Hepatocyte (in vitro differentiated cells): ENCODE data around the gene PSMC6. TPM values are rescaled to one million over a fixed set of nuclear protein-coding genes. Genes with fewer than 3 reads are reported as not detected.
A peak's percentile ranks its signal among the peaks of the same experiment; 100 is the strongest.

Experiments
- DNase-seq: peaks from one replicate; pipeline ENCODE4 v3.0.0-alpha.2; 2016; ENCODE audit warnings: low spot score
- H2AFZ ChIP-seq: fragments of 200-600 bp; sonication (generic); 2 replicates; pipeline ENCODE4 v1.6.0; 2016; ENCODE audit warnings: antibody characterized with exemption, mild to moderate bottlenecking
- H3K27ac ChIP-seq: fragments of 200-600 bp; sonication (generic); 2 replicates; pipeline ENCODE4 v1.5.1; 2016; ENCODE audit warnings: mild to moderate bottlenecking
- H3K27me3 ChIP-seq: fragments of 200-600 bp; sonication (generic); 2 replicates; pipeline ENCODE4 v1.6.1; 2016
- H3K36me3 ChIP-seq: fragments of 200-600 bp; sonication (generic); replicated peaks from 2 replicates; pipeline ENCODE4 v1.5.1; 2016; ENCODE audit warnings: low read depth; ENCODE audit not compliant: insufficient read depth
- H3K4me1 ChIP-seq: fragments of 200-600 bp; sonication (generic); 2 replicates; pipeline ENCODE4 v1.5.1; 2016; ENCODE audit warnings: mild to moderate bottlenecking, moderate library complexity; ENCODE audit not compliant: insufficient read depth
- H3K4me2 ChIP-seq: fragments of 200-600 bp; sonication (generic); 2 replicates; pipeline ENCODE4 v1.6.0; 2016
- H3K4me3 ChIP-seq: fragments of 200-600 bp; sonication (generic); 2 replicates; pipeline ENCODE4 v1.5.1; 2016; ENCODE audit warnings: mild to moderate bottlenecking
- H3K79me2 ChIP-seq: fragments of 200-600 bp; sonication (generic); 2 replicates; pipeline ENCODE4 v1.6.0; 2017; ENCODE audit warnings: mild to moderate bottlenecking
- H3K9me2 ChIP-seq: fragments of 200-600 bp; sonication (generic); replicated peaks from 2 replicates; pipeline ENCODE4 v1.6.0; 2017; ENCODE audit warnings: mild to moderate bottlenecking; ENCODE audit not compliant: insufficient read depth
- H3K9me3 ChIP-seq: fragments of 200-600 bp; sonication (generic); 2 replicates; pipeline ENCODE4 v1.5.1; 2016; ENCODE audit warnings: low read depth, mild to moderate bottlenecking
- H4K20me1 ChIP-seq: fragments of 200-600 bp; sonication (generic); 2 replicates; pipeline ENCODE4 v1.6.0; 2016; ENCODE audit warnings: mild to moderate bottlenecking; ENCODE audit not compliant: insufficient read depth, poor library complexity, severe bottlenecking
- CTCF ChIP-seq: fragments of 200-600 bp; sonication (generic); IDR thresholded peaks from 2 replicates; pipeline ENCODE4 v1.5.1; 2016; ENCODE audit warnings: antibody characterized with exemption, mild to moderate bottlenecking; ENCODE audit not compliant: poor library complexity
- EZH2 ChIP-seq: fragments of 200-600 bp; sonication (generic); IDR thresholded peaks from 2 replicates; pipeline ENCODE4 v1.6.1; 2016; ENCODE audit warnings: antibody characterized with exemption, mild to moderate bottlenecking, borderline replicate concordance
- EZH2phosphoT487 ChIP-seq: fragments of 200-600 bp; sonication (generic); IDR thresholded peaks from one replicate; pipeline ENCODE4 v1.6.1; 2018; ENCODE audit warnings: antibody characterized with exemption, mild to moderate bottlenecking, low read depth, moderate library complexity; ENCODE audit not compliant: unreplicated experiment, severe bottlenecking
- WGBS: methylation state at CpG from one replicate; pipeline ENCODE4 v1.1.6; 2016; ENCODE audit warnings: low lambda C conversion rate; ENCODE audit errors: missing lambda C conversion rate; 5-methylcytosine and 5-hydroxymethylcytosine counted together
- polyA plus RNA-seq: library from polyadenylated mRNA; unstranded; fragments of >200 nt; fragmentation: Nextera tagmentation; extraction: Ambion mirVana; gene quantifications from 2 replicates; pipeline ENCODE4 v1.2.1, GENCODE V29; 2016
- total RNA-seq: library from RNA; depleted of rRNA; stranded (reverse); fragments of >200 nt; gene quantifications from 2 replicates; pipeline ENCODE4 v1.2.3, GENCODE V29; 2014

Gene PSMC6
- total and polyA plus RNA-seq, 2 experiments from 2014 or later = 89.8 to 141 TPM

- DNase-seq = no peak
- TF ChIP-seq CTCF (no peak), EZH2 (no peak)
- H3K9me2 ChIP-seq = no peaks in the 10 kb centered on the region
- H3K36me3 ChIP-seq = no peaks in the 10 kb centered on the region
- peak overlapping the region; percentile 77 for H3K4me2 ChIP-seq
- peaks cover 65% of the 10 kb centered on the region for H3K79me2 ChIP-seq
- no peaks in the 10 kb centered on the region for H3K27me3 ChIP-seq
- H3K4me1 ChIP-seq = peaks cover 21% of the 10 kb centered on the region
- no peak overlapping the region for H2AFZ ChIP-seq
- no peak overlapping the region for H3K27ac ChIP-seq
- WGBS = 75% methylated on average over 3 of the region's 3 CpGs
- no peaks in the 10 kb centered on the region for H3K9me3 ChIP-seq
- H3K4me3 ChIP-seq = no peak overlapping the region
- peaks cover 28% of the 10 kb centered on the region for H4K20me1 ChIP-seq
These were observed 14.0 kb upstream of the PSMC6 start for GRCh38 chr14:52693036-52693435.

- Histone ChIP-seq H3K9me2 (no peaks in the 10 kb centered on the region), H4K20me1 (peaks cover 28% of the 10 kb centered on the region), H3K9me3 (no peaks in the 10 kb centered on the region), H3K27me3 (no peaks in the 10 kb centered on the region), H3K4me3 (no peak overlapping the region), H3K4me2 (peak overlapping the region; percentile 77), H3K27ac (peak overlapping the region; percentile 98), H3K4me1 (peaks cover 21% of the 10 kb centered on the region), H2AFZ (no peak overlapping the region), H3K36me3 (no peaks in the 10 kb centered on the region), H3K79me2 (peaks cover 60% of the 10 kb centered on the region)
- no peak for DNase-seq
- 92% methylated on average over 7 of the region's 7 CpGs for WGBS
- no peak for TF ChIP-seq EZH2
- TF ChIP-seq CTCF = no peak
- no peak for TF ChIP-seq EZH2phosphoT487
These were observed 13.5 kb upstream of the PSMC6 start for GRCh38 chr14:52693532-52693931.

- peak; percentile 49 for DNase-seq
- no peaks in the 10 kb centered on the region for H3K9me3 ChIP-seq
- no peaks in the 10 kb centered on the region for H3K27me3 ChIP-seq
- peaks cover 46% of the 10 kb centered on the region for H3K79me2 ChIP-seq
- H3K9me2 ChIP-seq = no peaks in the 10 kb centered on the region
- WGBS = under 1% methylated on average over 46 of the region's 46 CpGs
- H3K4me2 ChIP-seq = peak overlapping the region; percentile 77
- TF ChIP-seq CTCF (no peak), EZH2 (no peak), EZH2phosphoT487 (no peak)
- peak overlapping the region; percentile 98 for H3K27ac ChIP-seq
- peaks cover 26% of the 10 kb centered on the region for H4K20me1 ChIP-seq
- peak overlapping the region; percentile 82 for H3K4me3 ChIP-seq
- peak overlapping the region; percentile 16 for H2AFZ ChIP-seq
- peaks cover 21% of the 10 kb centered on the region for H3K4me1 ChIP-seq
- no peaks in the 10 kb centered on the region for H3K36me3 ChIP-seq
These were observed 12.1 kb upstream of the PSMC6 start for GRCh38 chr14:52694761-52695480.
